Transverse colon (tissue), 4 donors: Measurements from ENCODE around the gene ZCCHC17.

Source experiments
- POLR2AphosphoS5 ChIP-seq, 3 donors: sonication (generic); formaldehyde crosslinking; IDR thresholded peaks; one replicate each; pipeline ENCODE4 v1.6.1; 2016; ENCODE audit warnings: antibody characterized with exemption in 3 of 3
- TF ChIP-seq, protein P1 (sequence below), 5 experiments: fragments of 200-600 bp in 3 of 5; fragments of 450-650 bp in 2 of 5; sonication (generic) in 3 of 5; IDR thresholded peaks; 1 replicate in 2 of 5; 2 replicates in 3 of 5; pipeline ENCODE4 v1.5.1; 2016 to 2017; ENCODE audit warnings: antibody characterized with exemption in 5 of 5, inconsistent platforms in 3 of 5, mild to moderate bottlenecking in 2 of 5, moderate library complexity in 1 of 5

DNA sequence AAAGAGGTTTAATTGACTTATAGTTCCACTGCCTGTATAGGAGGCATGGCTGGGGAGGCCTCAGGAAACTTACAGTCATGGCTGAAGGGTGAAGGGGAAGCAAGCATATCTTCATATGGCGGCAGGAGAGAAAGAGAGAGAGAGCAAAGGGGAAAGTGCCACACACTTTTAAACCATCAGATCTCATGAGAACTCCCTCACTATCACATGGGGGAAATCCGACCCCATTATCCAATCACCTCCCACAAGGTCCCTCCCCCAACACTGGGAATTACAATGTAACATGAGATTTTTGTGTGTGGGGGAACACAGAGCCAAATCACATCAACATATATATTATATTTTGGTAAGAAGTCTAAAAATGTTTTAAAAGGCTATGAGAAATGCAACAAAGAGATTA, 48.8 kb downstream of the ZCCHC17 start:
- TF ChIP-seq, protein P1, sequence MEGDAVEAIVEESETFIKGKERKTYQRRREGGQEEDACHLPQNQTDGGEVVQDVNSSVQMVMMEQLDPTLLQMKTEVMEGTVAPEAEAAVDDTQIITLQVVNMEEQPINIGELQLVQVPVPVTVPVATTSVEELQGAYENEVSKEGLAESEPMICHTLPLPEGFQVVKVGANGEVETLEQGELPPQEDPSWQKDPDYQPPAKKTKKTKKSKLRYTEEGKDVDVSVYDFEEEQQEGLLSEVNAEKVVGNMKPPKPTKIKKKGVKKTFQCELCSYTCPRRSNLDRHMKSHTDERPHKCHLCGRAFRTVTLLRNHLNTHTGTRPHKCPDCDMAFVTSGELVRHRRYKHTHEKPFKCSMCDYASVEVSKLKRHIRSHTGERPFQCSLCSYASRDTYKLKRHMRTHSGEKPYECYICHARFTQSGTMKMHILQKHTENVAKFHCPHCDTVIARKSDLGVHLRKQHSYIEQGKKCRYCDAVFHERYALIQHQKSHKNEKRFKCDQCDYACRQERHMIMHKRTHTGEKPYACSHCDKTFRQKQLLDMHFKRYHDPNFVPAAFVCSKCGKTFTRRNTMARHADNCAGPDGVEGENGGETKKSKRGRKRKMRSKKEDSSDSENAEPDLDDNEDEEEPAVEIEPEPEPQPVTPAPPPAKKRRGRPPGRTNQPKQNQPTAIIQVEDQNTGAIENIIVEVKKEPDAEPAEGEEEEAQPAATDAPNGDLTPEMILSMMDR (IDR thresholded peaks at IDR 0.05): no peak
- no peak for TF ChIP-seq POLR2AphosphoS5 (IDR thresholded peaks at IDR 0.05)
